ENCODE data around the gene PPP2R2B. TPM values are rescaled to one million over a fixed set of nuclear protein-coding genes. Genes with fewer than 3 reads are reported as not detected.

The PPP2R2B gene
- total and polyA plus RNA-seq, 2 of the 4 experiments (the other 2 are of a cell fraction) = not detected

GRCh38 chr5:146595088-146595487, 283.5 kb downstream of the PPP2R2B start:
- Histone ChIP-seq H3K4me1 (ENCODE audit: control insufficient read depth, insufficient read depth, low read length) (no peaks in the 10 kb centered on the region), H4K8ac (ENCODE audit: low read depth in 2 of 2, low read length in 2 of 2) (no peak overlapping the region), H3K4me2 (ENCODE audit: low read depth, low read length) (no peak overlapping the region), H3K36me3 (ENCODE audit: control insufficient read depth, insufficient read depth, low read length) (no peaks in the 10 kb centered on the region), H3K9me3 (ENCODE audit: control insufficient read depth, insufficient read depth, low read length) (no peaks in the 10 kb centered on the region), H2BK20ac (ENCODE audit: low read depth, low read length) (no peak overlapping the region), H3K4me3 (ENCODE audit: insufficient read depth, low read depth, low read length) (no peak overlapping the region), H3K79me1 (ENCODE audit: low read depth in 1 of 2, low read length in 2 of 2) (no peaks in the 10 kb centered on the region), H2BK120ac (ENCODE audit: low read depth, low read length) (no peak overlapping the region), H4K5ac (ENCODE audit: low read depth, low read length) (no peak overlapping the region), H2AK5ac (ENCODE audit: low read depth, low read length) (no peak overlapping the region), H2BK5ac (ENCODE audit: low read depth, low read length, poor library complexity, severe bottlenecking) (no peak overlapping the region), H4K91ac (ENCODE audit: insufficient read depth, low read depth, low read length) (no peak overlapping the region), H4K20me1 (ENCODE audit: insufficient read depth, low read length) (no peaks in the 10 kb centered on the region), H3K23ac (ENCODE audit: low read depth, low read length) (no peak overlapping the region), H3K4ac (ENCODE audit: low read depth, low read length) (no peak overlapping the region), H3K27me3 (ENCODE audit: control insufficient read depth, insufficient read depth, low read length) (no peaks in the 10 kb centered on the region), H3K27ac (ENCODE audit: insufficient read depth, low read length) (no peak overlapping the region), H3K9ac (ENCODE audit: low read depth, low read length) (no peak overlapping the region), H3K56ac (ENCODE audit: extremely low read depth, insufficient read depth, low read length) (no peak overlapping the region), H2AFZ (replicated peaks; ENCODE audit: low read length, poor library complexity) (no peak overlapping the region), H2AK9ac (replicated peaks; ENCODE audit: low read depth, low read length, poor library complexity) (no peak overlapping the region), H3K9me1 (ENCODE audit: insufficient read depth, low read length) (no peaks in the 10 kb centered on the region), H3K18ac (ENCODE audit: low read depth, low read length) (no peak overlapping the region), H3K14ac (replicated peaks; ENCODE audit: low read depth, low read length) (no peak overlapping the region), H2BK15ac (ENCODE audit: low read depth, low read length) (no peak overlapping the region)
- DNase-seq (no peak), ATAC-seq (ENCODE audit: low read depth) (no peak)
- in situ Hi-C loops (cut with MboI; ENCODE audit: low sequenced_read_pairs) (no loop called here), dilution Hi-C loops (cut with HindIII; ENCODE audit: low sequenced_read_pairs, unreplicated experiment) (no loop called here), intact Hi-C loops (cut with micrococcal nuclease) (no loop called here)
- ChIA-PET POLR2A (ENCODE audit: unreplicated experiment) (no interaction called here), CTCF (no interaction called here)
- WGBS, 2 experiments (ENCODE audit: extremely low coverage in 2 of 2, insufficient read length in 1 of 2) = no CpG with 5 or more reads among the region's 2 CpGs
- BruUV-seq (replicated peaks) = no TSS peak
- TF ChIP-seq, protein P1, sequence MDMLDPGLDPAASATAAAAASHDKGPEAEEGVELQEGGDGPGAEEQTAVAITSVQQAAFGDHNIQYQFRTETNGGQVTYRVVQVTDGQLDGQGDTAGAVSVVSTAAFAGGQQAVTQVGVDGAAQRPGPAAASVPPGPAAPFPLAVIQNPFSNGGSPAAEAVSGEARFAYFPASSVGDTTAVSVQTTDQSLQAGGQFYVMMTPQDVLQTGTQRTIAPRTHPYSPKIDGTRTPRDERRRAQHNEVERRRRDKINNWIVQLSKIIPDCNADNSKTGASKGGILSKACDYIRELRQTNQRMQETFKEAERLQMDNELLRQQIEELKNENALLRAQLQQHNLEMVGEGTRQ (IDR thresholded peaks at IDR 0.05; ENCODE audit: low read depth, low read length) = no peak
- no peak for TF ChIP-seq RFX5 (IDR thresholded peaks at IDR 0.05; ENCODE audit: low read depth, low read length)
- TF ChIP-seq RAD21 (IDR thresholded peaks at IDR 0.05; ENCODE audit: low read length) = no peak
- no peak for TF ChIP-seq NFE2L2 (IDR thresholded peaks at IDR 0.05; ENCODE audit: low read depth, low read length)
- TF ChIP-seq MAZ (IDR thresholded peaks at IDR 0.05; ENCODE audit: borderline replicate concordance, low read depth, low read length) = no peak
- no peak for TF ChIP-seq RCOR1 (IDR thresholded peaks at IDR 0.05; ENCODE audit: insufficient replicate concordance, low read length)
- no peak for TF ChIP-seq BHLHE40 (IDR thresholded peaks at IDR 0.05; ENCODE audit: low read depth, low read length)
- TF ChIP-seq CHD1 (IDR thresholded peaks at IDR 0.05; ENCODE audit: low read depth, low read length) = no peak
- no peak for TF ChIP-seq FOS (IDR thresholded peaks at IDR 0.05; ENCODE audit: low read depth, low read length)
- no peak for TF ChIP-seq ELK1 (IDR thresholded peaks at IDR 0.05; ENCODE audit: borderline replicate concordance, low read depth, low read length)
- TF ChIP-seq CEBPB (IDR thresholded peaks at IDR 0.05; ENCODE audit: low read depth, low read length) = no peak
- TF ChIP-seq, protein P2, sequence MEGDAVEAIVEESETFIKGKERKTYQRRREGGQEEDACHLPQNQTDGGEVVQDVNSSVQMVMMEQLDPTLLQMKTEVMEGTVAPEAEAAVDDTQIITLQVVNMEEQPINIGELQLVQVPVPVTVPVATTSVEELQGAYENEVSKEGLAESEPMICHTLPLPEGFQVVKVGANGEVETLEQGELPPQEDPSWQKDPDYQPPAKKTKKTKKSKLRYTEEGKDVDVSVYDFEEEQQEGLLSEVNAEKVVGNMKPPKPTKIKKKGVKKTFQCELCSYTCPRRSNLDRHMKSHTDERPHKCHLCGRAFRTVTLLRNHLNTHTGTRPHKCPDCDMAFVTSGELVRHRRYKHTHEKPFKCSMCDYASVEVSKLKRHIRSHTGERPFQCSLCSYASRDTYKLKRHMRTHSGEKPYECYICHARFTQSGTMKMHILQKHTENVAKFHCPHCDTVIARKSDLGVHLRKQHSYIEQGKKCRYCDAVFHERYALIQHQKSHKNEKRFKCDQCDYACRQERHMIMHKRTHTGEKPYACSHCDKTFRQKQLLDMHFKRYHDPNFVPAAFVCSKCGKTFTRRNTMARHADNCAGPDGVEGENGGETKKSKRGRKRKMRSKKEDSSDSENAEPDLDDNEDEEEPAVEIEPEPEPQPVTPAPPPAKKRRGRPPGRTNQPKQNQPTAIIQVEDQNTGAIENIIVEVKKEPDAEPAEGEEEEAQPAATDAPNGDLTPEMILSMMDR (conservative IDR thresholded peaks at IDR 0.05; ENCODE audit: low read depth, low read length) = no peak
- no peak for TF ChIP-seq MAFK (IDR thresholded peaks at IDR 0.05; ENCODE audit: low read depth, low read length)
- no peak for TF ChIP-seq POLR2A (IDR thresholded peaks at IDR 0.05; ENCODE audit: low read depth, low read length)
- TF ChIP-seq SMC3 (IDR thresholded peaks at IDR 0.05; ENCODE audit: low read depth, low read length) = no peak
- TF ChIP-seq MXI1 (IDR thresholded peaks at IDR 0.05; ENCODE audit: borderline replicate concordance, low read depth, low read length) = no peak
